Urinary bladder (tissue), 2 donors: ENCODE results near the gene ARHGEF9. TPM values are rescaled to one million over a fixed set of nuclear protein-coding genes. Genes with fewer than 3 reads are reported as not detected.

ENCODE experiments used
- polyA plus RNA-seq: library from polyadenylated mRNA; stranded (reverse); fragments of 200-250 nt; gene quantifications from one replicate; pipeline ENCODE4 v1.2.3, GENCODE V29; 2013
- small RNA-seq: library from RNA; depleted of rRNA; stranded (forward); fragments of <200 nt; gene quantifications from one replicate; pipeline ENCODE3, GENCODE V24; 2014
- total RNA-seq: library from RNA; depleted of rRNA; stranded (reverse); fragments of >200 nt; gene quantifications from one replicate; pipeline ENCODE4 v1.2.3, GENCODE V29; 2014
- donor health status: healthy.

Gene ARHGEF9
- total and polyA plus RNA-seq, 2 donors, result 26.6 to 32.2 TPM

Small RNAs within 50 kb of the gene (small RNA-seq; reads per million reads assigned to genes)
- 7.2 reads per million, percentile 93 among the genes with 10 or more reads in this experiment for gene MIR1468
